GM12891 (cell line): ENCODE data around the gene SMTNL2.

Experiments
- POLR2A ChIP-seq: IDR thresholded peaks from 2 replicates; pipeline ENCODE4 v1.6.1; 2011; ENCODE audit warnings: low read depth, low read length, control low read depth
- POLR2AphosphoS5 ChIP-seq: IDR thresholded peaks from 2 replicates; pipeline ENCODE4 v1.6.1; 2011; ENCODE audit warnings: low read depth, low read length, control low read depth
- SPI1 ChIP-seq: IDR thresholded peaks from 2 replicates; pipeline ENCODE4 v1.6.1; 2011; ENCODE audit warnings: low read depth, low read length, control low read depth
- TAF1 ChIP-seq: IDR thresholded peaks from 2 replicates; pipeline ENCODE4 v1.6.1; 2011; ENCODE audit warnings: low read depth, low read length, control low read depth

GRCh38 chr17:4588898-4589625 is 4.7 kb downstream of the SMTNL2 start:
- TF ChIP-seq POLR2AphosphoS5 = no peak
- no peak for TF ChIP-seq TAF1
- TF ChIP-seq SPI1 = no peak
- no peak for TF ChIP-seq POLR2A
